ENCODE data around the gene TMED4. TPM values are rescaled to one million over a fixed set of nuclear protein-coding genes. Genes with fewer than 3 reads are reported as not detected.

Gene TMED4
- polyA plus RNA-seq, 2 donors: 24.3 to 26.4 TPM

GRCh38 chr7:44547536-44548231 is 34.3 kb downstream of the TMED4 start:
- H3K27ac ChIP-seq (ENCODE audit: low read depth in 2 of 2, low read length in 1 of 2): no peak overlapping the region
- H3K27me3 ChIP-seq (ENCODE audit: control insufficient read depth in 1 of 2, insufficient read depth in 2 of 2, low read length in 2 of 2): no peaks in the 10 kb centered on the region
- peaks cover 0 to 10% of the 10 kb centered on the region in 2 donors for H3K4me1 ChIP-seq (ENCODE audit: control insufficient read depth in 2 of 2, insufficient read depth in 2 of 2, low read length in 1 of 2)
- no peaks in the 10 kb centered on the region for H3K9me3 ChIP-seq (ENCODE audit: control insufficient read depth in 2 of 2, insufficient read depth in 1 of 2, low read depth in 1 of 2, low read length in 1 of 2)
- no peak overlapping the region for H3K4me3 ChIP-seq (ENCODE audit: low read depth in 1 of 2, low read length in 2 of 2)
- no peaks in the 10 kb centered on the region for H3K36me3 ChIP-seq (ENCODE audit: control insufficient read depth in 2 of 2, insufficient read depth in 2 of 2, low read length in 1 of 2)
- 28 to 31% methylated on average over 6 of the region's 6 CpGs for WGBS, 2 donors

- peak overlapping the region in 1 of 2 donors; percentile 83 for H3K27ac ChIP-seq (ENCODE audit: low read depth in 2 of 2, low read length in 1 of 2)
- H3K4me1 ChIP-seq (ENCODE audit: control insufficient read depth in 2 of 2, insufficient read depth in 2 of 2, low read length in 1 of 2): peaks cover 0 to 25% of the 10 kb centered on the region in 2 donors
- no peak overlapping the region for H3K4me3 ChIP-seq (ENCODE audit: low read depth in 1 of 2, low read length in 2 of 2)
- 86 to 92% methylated on average over 6 of the region's 6 CpGs for WGBS, 2 donors
- no peaks in the 10 kb centered on the region for H3K27me3 ChIP-seq (ENCODE audit: control insufficient read depth in 1 of 2, insufficient read depth in 2 of 2, low read length in 2 of 2)
- H3K36me3 ChIP-seq (ENCODE audit: control insufficient read depth in 2 of 2, insufficient read depth in 2 of 2, low read length in 1 of 2): no peaks in the 10 kb centered on the region
- H3K9me3 ChIP-seq (ENCODE audit: control insufficient read depth in 2 of 2, insufficient read depth in 1 of 2, low read depth in 1 of 2, low read length in 1 of 2): peaks cover 0 to 2% of the 10 kb centered on the region in 2 donors
Observed at GRCh38 chr7:44541876-44542610, 40.0 kb downstream of the TMED4 start.

- 80 to 87% methylated on average over 20 of the region's 20 CpGs for WGBS, 2 donors
- Histone ChIP-seq H3K4me1 (ENCODE audit: control insufficient read depth in 2 of 2, insufficient read depth in 2 of 2, low read length in 1 of 2) (peaks cover 0 to 25% of the 10 kb centered on the region in 2 donors), H3K27me3 (ENCODE audit: control insufficient read depth in 1 of 2, insufficient read depth in 2 of 2, low read length in 2 of 2) (no peaks in the 10 kb centered on the region), H3K36me3 (ENCODE audit: control insufficient read depth in 2 of 2, insufficient read depth in 2 of 2, low read length in 1 of 2) (no peaks in the 10 kb centered on the region), H3K4me3 (ENCODE audit: low read depth in 1 of 2, low read length in 2 of 2) (no peak within 1 kb of the TSS), H3K27ac (ENCODE audit: low read depth in 2 of 2, low read length in 1 of 2) (no peak within 1 kb of the TSS), H3K9me3 (ENCODE audit: control insufficient read depth in 2 of 2, insufficient read depth in 1 of 2, low read depth in 1 of 2, low read length in 1 of 2) (peaks cover 0 to 2% of the 10 kb centered on the region in 2 donors)
Observed at GRCh38 chr7:44541028-44541869, 40.8 kb downstream of the TMED4 start, which contains the start of gene NPC1L1. Gene NPC1L1, minus strand, starts transcription at chr7:44541330. Its CDS starts 71 bp downstream, at chr7:44541259.

GRCh38 chr7:44540592-44541027 is 41.4 kb downstream of the TMED4 start:
- 80 to 92% methylated on average over 5 of the region's 5 CpGs for WGBS, 2 donors
- H3K4me3 ChIP-seq (ENCODE audit: low read depth in 1 of 2, low read length in 2 of 2): no peak overlapping the region

GRCh38 chr7:44539669-44540506 is 42.1 kb downstream of the TMED4 start:
- Histone ChIP-seq H3K4me3 (ENCODE audit: low read depth in 1 of 2, low read length in 2 of 2) (no peak overlapping the region), H3K27ac (ENCODE audit: low read depth in 2 of 2, low read length in 1 of 2) (no peak overlapping the region), H3K36me3 (ENCODE audit: control insufficient read depth in 2 of 2, insufficient read depth in 2 of 2, low read length in 1 of 2) (no peaks in the 10 kb centered on the region), H3K27me3 (ENCODE audit: control insufficient read depth in 1 of 2, insufficient read depth in 2 of 2, low read length in 2 of 2) (no peaks in the 10 kb centered on the region), H3K4me1 (ENCODE audit: control insufficient read depth in 2 of 2, insufficient read depth in 2 of 2, low read length in 1 of 2) (peaks cover 0 to 23% of the 10 kb centered on the region in 2 donors), H3K9me3 (ENCODE audit: control insufficient read depth in 2 of 2, insufficient read depth in 1 of 2, low read depth in 1 of 2, low read length in 1 of 2) (peaks cover 0 to 2% of the 10 kb centered on the region in 2 donors)
- 89 to 91% methylated on average over 27 of the region's 27 CpGs for WGBS, 2 donors

More at GRCh38 chr7:44540592-44541027, 41.4 kb downstream of the TMED4 start:
- peaks cover 0 to 25% of the 10 kb centered on the region in 2 donors for H3K4me1 ChIP-seq (ENCODE audit: control insufficient read depth in 2 of 2, insufficient read depth in 2 of 2, low read length in 1 of 2)
- H3K9me3 ChIP-seq (ENCODE audit: control insufficient read depth in 2 of 2, insufficient read depth in 1 of 2, low read depth in 1 of 2, low read length in 1 of 2): peaks cover 0 to 2% of the 10 kb centered on the region in 2 donors
- H3K36me3 ChIP-seq (ENCODE audit: control insufficient read depth in 2 of 2, insufficient read depth in 2 of 2, low read length in 1 of 2): no peaks in the 10 kb centered on the region
- no peaks in the 10 kb centered on the region for H3K27me3 ChIP-seq (ENCODE audit: control insufficient read depth in 1 of 2, insufficient read depth in 2 of 2, low read length in 2 of 2)
- H3K27ac ChIP-seq (ENCODE audit: low read depth in 2 of 2, low read length in 1 of 2): no peak overlapping the region

- Histone ChIP-seq H3K27ac (ENCODE audit: low read depth in 2 of 2, low read length in 1 of 2) (no peak overlapping the region), H3K27me3 (ENCODE audit: control insufficient read depth in 1 of 2, insufficient read depth in 2 of 2, low read length in 2 of 2) (no peaks in the 10 kb centered on the region), H3K36me3 (ENCODE audit: control insufficient read depth in 2 of 2, insufficient read depth in 2 of 2, low read length in 1 of 2) (no peaks in the 10 kb centered on the region), H3K9me3 (ENCODE audit: control insufficient read depth in 2 of 2, insufficient read depth in 1 of 2, low read depth in 1 of 2, low read length in 1 of 2) (peaks cover 0 to 2% of the 10 kb centered on the region in 2 donors), H3K4me3 (ENCODE audit: low read depth in 1 of 2, low read length in 2 of 2) (no peak overlapping the region), H3K4me1 (ENCODE audit: control insufficient read depth in 2 of 2, insufficient read depth in 2 of 2, low read length in 1 of 2) (peaks cover 0 to 19% of the 10 kb centered on the region in 2 donors)
- 91 to 92% methylated on average over 32 of the region's 32 CpGs for WGBS, 2 donors
Observed at GRCh38 chr7:44538798-44539668, 43.0 kb downstream of the TMED4 start.

GRCh38 chr7:44538093-44538797 is 43.8 kb downstream of the TMED4 start:
- Histone ChIP-seq H3K4me3 (ENCODE audit: low read depth in 1 of 2, low read length in 2 of 2) (no peak overlapping the region), H3K4me1 (ENCODE audit: control insufficient read depth in 2 of 2, insufficient read depth in 2 of 2, low read length in 1 of 2) (peaks cover 0 to 19% of the 10 kb centered on the region in 2 donors), H3K36me3 (ENCODE audit: control insufficient read depth in 2 of 2, insufficient read depth in 2 of 2, low read length in 1 of 2) (no peaks in the 10 kb centered on the region), H3K9me3 (ENCODE audit: control insufficient read depth in 2 of 2, insufficient read depth in 1 of 2, low read depth in 1 of 2, low read length in 1 of 2) (peaks cover 0 to 2% of the 10 kb centered on the region in 2 donors), H3K27ac (ENCODE audit: low read depth in 2 of 2, low read length in 1 of 2) (no peak overlapping the region), H3K27me3 (ENCODE audit: control insufficient read depth in 1 of 2, insufficient read depth in 2 of 2, low read length in 2 of 2) (no peaks in the 10 kb centered on the region)
- 77 to 87% methylated on average over 17 of the region's 17 CpGs for WGBS, 2 donors

- peaks cover 0 to 2% of the 10 kb centered on the region in 2 donors for H3K9me3 ChIP-seq (ENCODE audit: control insufficient read depth in 2 of 2, insufficient read depth in 1 of 2, low read depth in 1 of 2, low read length in 1 of 2)
- no peaks in the 10 kb centered on the region for H3K36me3 ChIP-seq (ENCODE audit: control insufficient read depth in 2 of 2, insufficient read depth in 2 of 2, low read length in 1 of 2)
- H3K4me1 ChIP-seq (ENCODE audit: control insufficient read depth in 2 of 2, insufficient read depth in 2 of 2, low read length in 1 of 2): peaks cover 0 to 13% of the 10 kb centered on the region in 2 donors
- no peak overlapping the region for H3K4me3 ChIP-seq (ENCODE audit: low read depth in 1 of 2, low read length in 2 of 2)
- no peak overlapping the region for H3K27ac ChIP-seq (ENCODE audit: low read depth in 2 of 2, low read length in 1 of 2)
- H3K27me3 ChIP-seq (ENCODE audit: control insufficient read depth in 1 of 2, insufficient read depth in 2 of 2, low read length in 2 of 2): no peaks in the 10 kb centered on the region
- 86 to 95% methylated on average over 6 of the region's 6 CpGs for WGBS, 2 donors
Observed at GRCh38 chr7:44537442-44537841, 44.6 kb downstream of the TMED4 start.
